Occipital lobe (tissue), 2 donors: ENCODE data around the gene ITGB5. TPM values are rescaled to one million over a fixed set of nuclear protein-coding genes. Genes with fewer than 3 reads are reported as not detected.

Experiments
- DNase-seq: peaks from one replicate; lab custom pipeline; 2025; lab: John Stamatoyannopoulos, UW
- total RNA-seq: library from RNA; depleted of rRNA; stranded (reverse); fragments of >200 nt; gene quantifications from one replicate; pipeline ENCODE4 v1.2.3, GENCODE V29; 2014

ITGB5 gene
- total RNA-seq, 1 donor from 2014 or later: 25.6 TPM

DNA sequence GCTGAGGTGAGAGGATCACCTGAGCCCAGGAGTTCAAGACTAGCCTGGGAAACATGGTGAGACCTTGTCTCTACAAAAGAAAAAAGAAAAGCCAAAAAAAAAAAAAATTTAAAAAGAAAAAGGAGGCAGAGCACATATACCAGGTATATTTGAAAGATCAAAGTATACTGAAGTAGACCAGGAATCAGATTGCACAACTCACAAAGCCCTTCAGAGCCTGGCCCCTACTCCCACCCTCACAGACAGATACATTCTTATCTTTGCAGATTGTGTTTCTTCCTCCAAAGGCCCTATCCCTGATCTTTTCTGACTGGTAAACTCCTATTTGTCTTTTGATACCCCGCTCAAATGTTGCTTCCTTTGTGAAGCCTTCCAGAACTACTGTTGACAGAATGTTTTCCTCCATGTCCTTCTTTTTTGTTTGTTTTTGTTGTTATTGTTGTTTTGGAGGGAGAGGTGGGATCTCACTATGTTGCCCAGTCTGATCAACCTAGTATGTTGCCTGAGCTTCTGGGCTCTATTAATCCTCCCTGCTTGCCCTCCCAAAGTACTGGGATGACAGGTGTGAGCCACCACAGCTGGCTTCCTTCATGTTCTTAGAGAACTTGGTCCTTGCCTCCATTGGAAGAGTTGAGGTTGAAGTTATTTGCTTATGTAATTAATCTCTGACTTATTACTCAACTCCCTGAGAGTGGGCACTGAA, 9.8 kb upstream of the ITGB5 start:
- DNase-seq: no peak

DNA sequence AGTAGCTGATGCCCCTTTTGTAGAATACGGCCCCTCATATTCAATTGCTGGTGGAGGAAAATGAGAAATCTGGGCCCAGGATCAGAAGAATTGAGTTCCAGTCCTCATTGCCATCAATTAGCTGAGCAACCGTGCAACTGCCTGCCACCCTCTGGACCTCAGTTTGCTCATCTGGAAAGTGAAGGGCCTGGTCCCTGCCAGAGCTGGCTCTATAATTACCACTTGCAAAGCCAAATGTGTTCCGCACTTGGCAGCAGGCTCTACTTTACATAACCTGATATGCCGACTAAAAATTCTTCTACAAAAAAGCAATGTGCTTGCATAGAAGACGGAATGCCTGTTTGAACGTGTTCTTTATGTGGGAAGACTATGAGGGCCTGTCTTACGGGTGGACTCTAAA, 8.6 kb upstream of the ITGB5 start:
- DNase-seq: no peak

DNA sequence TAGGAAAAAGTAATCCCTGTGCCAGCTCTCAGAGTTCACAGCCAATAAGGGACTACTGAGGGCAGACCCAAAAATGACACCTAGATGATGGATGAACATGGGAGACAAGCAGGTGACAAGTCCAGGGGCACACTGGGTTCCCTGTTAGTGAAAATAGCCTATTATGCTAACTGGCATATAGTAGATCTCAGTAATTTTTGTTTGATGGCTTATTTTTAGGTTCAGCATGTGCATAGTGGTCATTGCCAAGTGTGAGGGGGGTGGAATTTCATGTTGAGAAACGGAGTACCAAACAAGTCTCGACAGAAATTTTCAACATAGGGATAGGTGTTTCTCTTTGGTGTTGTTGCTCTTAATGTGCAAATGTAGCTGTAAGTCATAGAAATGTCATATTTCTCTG, 6.4 kb upstream of the ITGB5 start:
- DNase-seq: no peak

DNA sequence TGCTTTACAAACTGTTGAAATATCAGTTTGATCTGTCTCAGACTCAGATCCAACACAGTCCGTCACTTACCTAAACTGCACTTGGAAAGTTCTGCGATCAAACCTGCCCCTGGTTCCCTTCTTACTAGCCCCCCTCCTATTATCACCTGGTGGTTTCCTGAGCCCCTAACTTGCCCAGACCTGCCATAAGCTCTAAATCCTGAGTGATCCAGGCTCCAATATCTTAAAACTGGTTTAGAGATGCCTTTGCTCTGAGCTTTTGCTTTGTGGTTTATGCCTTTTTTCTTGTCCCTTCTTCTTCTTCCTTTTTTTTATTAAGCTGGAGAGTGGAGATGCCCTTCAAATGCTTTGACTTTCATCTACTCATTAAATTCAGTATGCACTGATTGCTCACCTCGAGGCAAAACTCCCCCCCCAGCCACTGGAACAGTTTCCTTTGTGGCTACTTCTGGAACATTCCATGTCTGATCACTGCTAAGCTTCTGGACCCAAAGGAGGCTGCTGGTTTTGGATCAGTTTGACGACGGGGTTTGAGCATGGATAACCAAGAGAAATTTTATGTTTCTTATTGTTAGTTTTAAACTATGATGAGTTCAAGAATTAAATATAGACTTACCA, 3.5 kb upstream of the ITGB5 start:
- DNase-seq: no peak

DNA sequence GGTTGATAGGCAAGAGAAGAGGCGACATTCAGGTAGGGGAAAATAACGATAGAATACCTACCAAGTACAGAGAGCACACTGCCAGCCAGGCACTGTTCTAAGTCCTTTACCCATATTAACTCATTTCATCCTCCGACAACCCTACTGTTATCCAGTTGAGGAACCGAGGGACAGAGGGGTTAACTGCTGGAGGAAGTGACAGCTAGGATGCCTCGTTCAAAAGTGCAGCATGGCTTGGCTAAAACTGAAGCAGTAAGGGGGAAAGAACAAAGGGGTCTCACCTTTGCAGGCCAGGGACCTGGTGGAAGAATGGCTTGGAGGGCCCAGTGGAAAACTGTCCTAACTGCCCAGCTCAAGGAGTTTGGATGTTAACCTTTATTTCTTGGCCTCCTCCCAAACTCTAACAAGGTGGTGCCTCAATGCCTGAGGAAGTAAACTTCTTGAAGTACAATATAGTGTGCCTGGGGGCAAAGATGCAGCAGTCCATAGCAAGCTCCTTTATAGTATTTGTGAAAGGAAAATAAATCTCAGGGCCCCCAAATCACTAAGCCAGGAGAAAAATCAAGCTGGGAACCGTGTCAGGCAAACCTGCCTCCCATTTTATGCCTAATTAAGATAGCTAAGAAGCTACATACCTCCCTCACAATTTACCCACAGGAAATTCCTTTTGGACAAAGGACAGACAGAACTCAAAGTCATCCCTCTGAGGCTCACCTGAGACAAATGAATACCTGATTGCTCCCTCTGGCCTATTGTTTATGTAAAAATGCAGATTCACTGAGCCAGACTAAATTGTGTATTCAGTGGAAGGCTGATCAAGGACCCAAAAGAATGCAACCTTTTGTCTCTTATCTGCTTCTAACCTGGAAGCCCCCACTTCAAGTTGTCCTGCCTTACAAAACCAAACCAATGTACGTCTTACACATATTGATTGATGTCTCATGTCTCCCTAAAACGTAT, 1.6 kb upstream of the ITGB5 start:
- no peak for DNase-seq

DNA sequence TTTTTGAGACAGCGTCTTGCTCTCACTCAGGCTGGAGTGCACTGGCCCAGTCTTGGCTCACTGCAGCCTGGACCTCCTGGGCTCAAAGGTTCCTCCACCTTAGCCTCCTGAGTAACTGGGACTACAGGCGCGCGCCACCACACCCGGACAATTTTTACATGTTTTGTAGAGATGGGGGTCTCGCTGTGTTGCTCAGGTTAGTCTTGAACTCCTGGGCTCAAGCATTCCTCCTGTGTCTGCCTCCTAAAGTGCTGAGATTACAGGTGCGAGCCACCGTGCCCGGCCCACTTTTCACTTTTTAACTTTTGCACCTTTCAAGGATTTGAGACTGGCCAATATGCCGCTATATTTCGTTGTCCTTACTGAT, 750 bp upstream of the ITGB5 start:
- no peak for DNase-seq

DNA sequence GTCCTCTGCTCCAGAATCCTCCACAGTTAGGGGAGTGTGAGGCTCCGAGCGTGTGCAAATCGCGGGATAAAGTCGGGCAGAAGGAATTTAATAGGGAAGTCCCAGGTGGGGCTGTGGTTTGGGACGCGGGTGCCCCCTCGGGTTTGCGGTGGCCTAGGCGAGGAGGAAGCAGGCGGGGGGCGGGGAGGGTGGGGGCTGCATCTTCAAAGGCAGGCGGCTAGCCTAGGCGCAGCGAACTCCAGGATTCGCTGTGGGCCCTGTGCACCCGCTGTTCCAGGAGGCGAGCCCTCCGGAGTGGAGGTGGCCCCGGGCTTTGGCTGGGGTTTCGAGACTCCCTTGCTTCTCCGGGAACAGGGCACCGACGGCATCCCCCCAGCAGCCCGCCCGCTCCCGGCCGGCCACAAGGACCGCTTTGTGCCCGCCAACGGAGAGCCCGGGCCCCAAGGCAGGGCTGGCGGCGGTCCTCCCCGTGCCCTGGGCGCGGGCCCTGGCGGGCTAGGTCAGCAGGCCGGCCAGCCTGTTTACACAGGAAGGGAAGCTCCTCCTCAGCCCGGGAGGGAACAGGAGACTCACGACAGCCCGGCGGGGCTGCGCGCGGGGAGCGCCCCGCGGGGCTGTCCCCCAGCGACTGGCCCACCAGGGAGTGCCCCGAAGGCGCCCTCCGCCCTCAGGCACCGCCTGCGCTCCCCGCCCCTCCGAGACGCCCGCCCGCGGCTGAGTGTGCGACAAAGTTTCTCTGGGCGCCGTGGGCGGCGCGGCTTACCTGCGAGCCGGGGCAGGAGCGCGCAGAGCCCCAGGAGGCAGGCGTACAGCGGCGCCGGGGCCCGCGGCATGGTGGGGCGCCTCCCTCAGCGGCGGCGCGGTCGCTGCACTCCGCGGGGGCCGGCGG, 753 bp downstream of the ITGB5 start:
- peak; percentile 11 for DNase-seq

DNA sequence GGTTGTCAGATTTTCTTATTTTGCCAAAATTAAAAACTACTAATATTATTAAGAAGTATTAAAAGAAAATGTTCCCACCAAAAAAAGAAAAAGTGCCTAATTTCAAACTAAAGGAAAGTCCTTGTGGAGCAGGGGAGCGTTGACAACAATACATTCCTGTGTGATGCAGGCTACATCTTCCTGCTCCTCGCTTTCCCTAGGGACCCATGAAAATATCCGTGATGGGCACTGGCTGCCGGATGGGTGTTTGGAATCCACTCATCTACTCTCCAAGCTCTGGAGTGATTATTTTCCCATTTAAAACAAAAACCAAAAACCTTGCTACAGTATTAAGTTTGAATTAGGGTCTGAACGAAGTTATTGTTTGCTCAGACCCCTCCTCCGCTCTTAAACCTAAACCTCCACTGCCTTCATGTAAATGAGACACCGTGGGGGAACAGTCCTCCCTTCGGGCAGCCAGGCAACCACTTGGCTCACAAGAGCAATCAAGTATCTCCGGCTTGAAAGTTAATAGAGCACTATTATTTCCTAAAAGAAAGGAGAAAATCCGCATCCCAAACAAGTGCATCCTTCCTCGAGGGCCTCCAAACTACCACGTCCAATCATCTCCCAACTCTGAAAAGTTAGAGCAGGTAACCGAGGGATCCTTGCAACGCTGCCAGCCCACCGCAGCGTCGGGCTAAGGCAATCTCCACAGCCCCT, 1.5 kb downstream of the ITGB5 start:
- no peak for DNase-seq

DNA sequence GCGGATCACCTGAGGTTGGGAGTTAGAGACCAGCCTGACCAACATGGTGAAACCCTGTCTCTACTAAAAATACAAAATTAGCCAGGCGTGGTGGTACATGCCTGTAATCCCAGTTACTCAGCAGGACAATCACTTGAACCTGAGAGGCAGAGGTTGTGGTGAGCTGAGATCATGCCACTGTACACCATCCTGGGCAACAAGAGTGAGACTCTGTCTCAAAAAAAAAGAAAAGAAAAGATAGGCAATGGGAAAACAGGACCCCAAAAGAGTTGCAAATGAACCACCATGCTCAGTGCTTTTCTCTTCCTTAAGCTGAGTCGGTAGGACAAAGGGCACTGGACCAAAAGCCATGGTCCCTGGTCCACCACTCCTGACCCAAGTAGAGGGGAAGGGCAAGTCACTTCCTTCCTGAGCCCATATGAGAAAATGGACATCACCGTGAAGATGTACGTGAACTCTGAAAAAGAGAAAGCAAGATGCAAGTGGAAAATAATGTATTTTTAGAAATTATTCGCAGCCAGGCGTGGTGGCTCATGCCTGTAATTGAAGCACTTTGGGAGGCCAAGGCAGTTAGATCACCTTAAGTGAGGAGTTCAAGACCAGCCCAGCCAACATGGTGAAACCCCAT, 2.6 kb downstream of the ITGB5 start:
- no peak for DNase-seq

DNA sequence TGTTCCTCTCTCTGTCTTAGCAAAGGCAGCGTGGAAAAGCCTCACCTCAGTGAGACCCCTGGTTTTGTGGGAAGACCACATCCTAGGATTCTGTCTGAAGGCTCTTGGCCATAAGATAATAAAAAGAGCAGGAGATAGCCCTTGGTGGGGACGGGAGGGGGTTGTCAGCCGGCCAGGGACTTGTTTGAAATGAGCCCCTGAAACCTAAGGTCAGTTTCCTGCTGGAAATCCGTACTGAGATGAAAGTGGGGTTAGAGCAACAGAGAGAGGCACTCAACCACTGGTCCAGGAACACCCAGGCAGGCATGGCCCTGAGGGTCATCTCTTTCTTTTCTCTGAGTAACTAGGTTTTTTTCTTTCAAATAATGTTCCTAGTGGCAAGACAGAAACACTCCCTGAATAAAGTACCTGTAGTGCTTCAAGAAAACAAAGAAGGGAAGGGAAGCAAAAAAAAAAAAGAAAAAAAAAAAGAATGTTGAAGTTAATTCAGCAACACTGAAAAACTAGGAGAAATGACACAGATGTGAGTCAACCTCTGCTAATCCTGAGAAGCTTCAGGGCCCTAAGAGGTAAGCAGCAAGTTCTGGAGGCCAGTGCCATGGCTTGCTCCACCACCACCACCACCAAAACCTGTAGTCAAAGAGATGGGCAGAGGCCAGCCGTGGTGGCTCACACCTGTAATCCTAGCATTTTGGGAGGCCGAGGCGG, 3.2 kb downstream of the ITGB5 start:
- DNase-seq: no peak

DNA sequence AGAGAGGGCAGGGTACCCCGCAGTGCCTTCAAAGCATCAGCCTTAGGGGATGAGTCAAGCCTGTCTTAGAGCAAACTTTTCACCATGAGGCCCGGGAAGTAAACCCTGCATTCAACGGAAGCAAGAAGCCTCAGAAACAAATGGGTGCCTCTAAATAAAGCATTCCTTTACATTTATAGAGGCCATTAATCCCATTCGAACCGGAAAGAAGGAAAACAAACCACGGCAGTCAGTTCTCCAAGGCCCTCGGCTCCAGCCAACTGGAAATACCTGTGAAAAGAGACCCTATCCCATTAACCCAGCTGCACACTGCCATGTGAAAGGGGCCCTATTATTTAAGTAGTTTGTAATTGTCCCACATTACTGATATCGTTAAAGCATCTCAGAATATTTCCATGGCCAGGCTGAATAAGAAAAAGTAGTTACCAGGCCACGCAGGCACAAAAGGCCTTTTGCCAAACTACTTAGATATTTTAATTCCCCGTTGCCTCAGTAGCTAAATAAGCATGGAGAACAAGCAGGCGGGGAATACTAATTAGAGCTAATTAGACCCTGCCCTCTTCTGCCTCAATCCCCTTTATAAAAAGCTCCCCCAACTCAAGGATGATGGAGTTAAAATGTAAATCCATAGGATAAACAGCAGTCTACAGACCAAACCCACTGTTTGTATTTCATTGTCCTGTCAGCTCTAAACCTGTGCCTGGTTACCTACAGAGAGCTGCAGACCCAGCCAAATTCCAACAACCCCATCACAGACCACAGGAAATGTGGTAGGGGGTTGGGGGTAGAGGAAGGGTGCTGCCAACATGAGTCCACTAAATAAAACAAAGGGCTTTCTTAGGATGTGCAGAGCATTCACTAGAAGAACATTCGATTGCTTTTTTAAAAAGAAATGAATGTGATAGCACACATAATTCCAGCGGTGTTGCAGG, 4.1 kb downstream of the ITGB5 start:
- no peak for DNase-seq

DNA sequence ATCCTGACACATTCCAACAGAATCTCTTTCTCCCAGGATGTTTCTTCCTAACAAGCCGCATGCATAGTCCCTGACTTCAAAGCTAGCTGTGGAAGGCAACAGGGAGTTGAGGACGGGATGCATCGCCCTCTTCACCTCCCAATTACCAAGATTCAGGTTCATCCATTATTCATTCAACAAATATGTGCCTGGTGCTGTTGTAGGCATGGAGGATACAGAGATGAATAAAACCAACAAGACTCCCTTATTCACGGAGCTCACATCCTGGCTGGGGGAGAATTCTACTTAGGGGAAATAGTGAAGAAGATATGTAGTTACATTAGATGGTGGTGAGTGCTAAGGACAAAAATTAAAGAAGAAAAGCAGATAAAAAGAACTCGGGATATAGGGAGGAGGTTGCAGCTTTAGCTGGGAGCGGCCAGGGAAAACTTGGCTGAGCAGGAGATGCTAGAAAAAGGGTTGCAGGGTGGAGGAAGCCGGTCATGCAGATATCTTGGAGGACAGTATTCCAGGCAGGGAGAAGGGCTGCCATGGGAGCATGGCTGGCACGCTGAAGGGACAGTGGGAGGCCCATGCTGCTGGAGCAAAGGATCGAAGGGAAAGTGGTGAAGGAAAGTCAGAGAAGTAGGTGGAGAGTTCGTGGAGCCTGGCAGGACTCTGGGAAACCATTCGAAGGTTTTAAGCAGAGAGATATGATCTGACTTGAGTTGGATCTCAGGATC, 5.0 kb downstream of the ITGB5 start:
- no peak for DNase-seq

DNA sequence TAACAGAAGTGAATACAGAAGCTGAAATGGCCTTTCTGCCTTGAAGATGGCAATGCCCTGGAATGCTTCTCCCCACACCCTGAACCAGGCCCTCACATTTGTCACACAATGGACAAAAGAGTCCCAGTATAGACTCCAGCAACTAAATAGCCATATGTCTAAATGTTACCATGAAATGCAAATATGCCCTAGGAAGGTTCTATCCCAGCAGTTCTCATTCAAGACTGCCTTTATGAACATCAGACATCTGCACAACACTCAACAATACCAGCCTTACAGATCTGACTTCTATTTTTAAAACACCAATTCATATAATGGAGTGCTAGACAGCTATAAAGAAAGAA, 7.9 kb downstream of the ITGB5 start:
- no peak for DNase-seq

DNA sequence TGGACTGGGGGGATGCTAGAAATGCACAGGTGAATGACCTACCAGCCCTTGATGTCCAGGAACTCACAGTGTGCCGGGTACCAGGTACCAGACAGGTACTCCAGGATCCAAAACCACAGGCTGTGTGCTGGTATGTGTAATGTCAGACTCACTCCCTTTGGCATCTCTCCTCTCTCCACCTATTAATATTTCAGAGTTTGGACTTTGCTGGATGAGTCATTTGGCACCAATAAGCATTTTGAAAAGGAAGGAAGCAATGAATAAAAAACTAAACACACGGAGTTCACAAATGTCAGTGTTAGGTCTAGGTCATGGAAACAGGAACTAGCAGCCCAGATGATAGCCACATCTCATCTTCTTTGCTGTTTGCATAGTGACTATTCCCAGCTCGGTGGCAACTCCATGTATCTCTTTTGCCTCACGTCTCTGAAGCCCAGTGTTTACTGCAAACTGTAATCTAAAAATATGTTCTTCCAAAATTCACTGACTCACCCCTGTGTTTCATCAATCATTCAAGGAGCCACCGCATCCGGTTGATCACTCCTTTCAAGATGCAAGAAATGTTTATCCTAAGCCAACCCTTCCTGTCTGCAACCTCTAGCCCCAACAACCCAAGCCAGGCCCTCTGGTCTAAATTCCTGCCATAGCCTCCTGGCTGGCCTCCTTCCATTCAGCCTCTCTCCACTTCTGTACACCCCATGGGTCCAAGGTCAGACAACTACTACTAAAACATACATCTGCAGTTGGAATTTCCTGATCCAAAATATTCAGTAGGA, 8.4 kb downstream of the ITGB5 start:
- no peak for DNase-seq

DNA sequence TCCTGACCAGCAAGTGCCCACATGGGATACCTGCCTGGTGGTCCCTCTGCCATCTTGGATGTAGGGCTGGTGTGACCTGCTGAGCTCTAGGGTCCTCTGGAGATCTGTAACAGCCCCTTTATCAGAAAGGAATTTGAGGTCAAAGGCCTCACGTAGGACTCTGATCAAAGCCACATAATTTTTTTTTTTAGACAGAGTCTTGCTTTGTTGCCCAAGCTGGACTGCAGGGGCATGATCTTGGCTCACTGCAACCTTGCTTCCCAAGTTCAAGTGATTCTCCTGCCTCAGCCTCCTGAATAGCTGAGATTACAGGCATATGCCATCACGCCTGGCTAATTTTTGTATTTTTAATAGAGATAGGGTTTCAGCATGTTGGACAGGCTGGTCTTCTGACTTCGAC, 9.5 kb downstream of the ITGB5 start:
- no peak for DNase-seq

DNA sequence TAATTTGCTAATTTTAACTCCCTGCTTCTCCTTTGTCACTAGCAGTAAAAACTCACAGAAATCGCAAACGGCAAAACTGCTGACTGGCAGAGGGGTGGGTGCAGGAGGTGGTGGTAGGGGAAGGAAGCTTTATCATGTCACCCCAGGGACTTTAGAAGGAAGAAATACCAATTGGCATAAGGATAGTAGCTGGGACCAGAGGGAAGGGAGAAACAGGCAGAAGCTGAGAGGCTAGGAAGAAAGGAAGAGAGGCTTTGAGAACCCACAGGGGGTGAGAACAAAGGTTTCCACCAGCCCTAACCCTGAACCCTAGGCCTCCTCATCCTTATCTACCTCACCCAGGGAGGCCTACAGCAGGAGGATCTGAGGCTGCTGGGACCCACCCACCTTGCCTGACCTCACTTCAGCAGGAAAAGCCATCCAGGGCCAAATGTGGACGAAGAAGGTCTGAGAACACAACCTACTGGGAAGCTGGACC, 10.7 kb downstream of the ITGB5 start:
- no peak for DNase-seq

DNA sequence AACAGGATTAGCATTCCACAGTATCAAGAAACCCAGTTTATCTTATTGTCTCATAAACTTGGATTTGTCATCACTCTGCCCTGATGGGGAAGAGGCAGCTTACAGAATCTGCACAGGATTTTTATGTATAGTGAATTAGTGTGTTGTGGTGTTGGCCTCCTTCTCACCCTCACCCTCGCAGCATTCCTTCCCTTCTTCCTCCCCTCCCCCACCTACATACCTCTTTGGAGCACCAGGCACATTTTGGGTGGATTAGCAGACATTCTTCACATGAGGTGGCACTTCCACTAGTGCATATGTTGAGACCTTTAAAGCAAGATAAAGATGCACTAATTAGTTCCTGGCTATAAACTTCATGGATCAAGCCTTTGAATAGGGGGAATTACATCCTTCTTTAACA, 13.9 kb downstream of the ITGB5 start:
- no peak for DNase-seq
